ENCODE results near the gene RIN3. TPM values are rescaled to one million over a fixed set of nuclear protein-coding genes. Genes with fewer than 3 reads are reported as not detected.
"Not testable (repeated sequence)": the region's sequence is repeated elsewhere in the genome, so short reads cannot be mapped to it uniquely, and the experiment has no call there.

The RIN3 gene
- total RNA-seq, 4 donors from 2014 or later: 13.5 to 22.2 (median 16.2) TPM

- no peak for TF ChIP-seq CTCF (IDR thresholded peaks at IDR 0.05)
- no peak for TF ChIP-seq POLR2AphosphoS5 (IDR thresholded peaks at IDR 0.05)
- TF ChIP-seq EP300 (IDR thresholded peaks at IDR 0.05): no peak
- no peak for TF ChIP-seq POLR2A (IDR thresholded peaks at IDR 0.05)
- ATAC-seq: no peak
- Histone ChIP-seq H3K4me1 (peaks cover 0 to 22% (median 3%) of the 10 kb centered on the region in 3 donors), H3K9me3 (no peaks in the 10 kb centered on the region), H3K27ac (no peak overlapping the region), H3K4me3 (no peak overlapping the region), H3K36me3 (no peaks in the 10 kb centered on the region), H3K27me3 (no peaks in the 10 kb centered on the region)
- WGBS, 2 donors (ENCODE audit: low coverage in 1 of 2): 78% methylated on average over 3 to 4 of the region's 4 CpGs
Measured at GRCh38 chr14:92529903-92530302, 16.3 kb downstream of the RIN3 start.

- no peak for ATAC-seq
- Histone ChIP-seq H3K36me3 (no peaks in the 10 kb centered on the region), H3K27me3 (no peaks in the 10 kb centered on the region), H3K4me3 (no peak overlapping the region), H3K27ac (peak overlapping the region in 1 of 4 donors; percentile 26), H3K9me3 (no peaks in the 10 kb centered on the region), H3K4me1 (peaks cover 0 to 17% (median 3%) of the 10 kb centered on the region in 3 donors)
- 91 to 96% methylated on average over 4 to 8 of the region's 16 CpGs for WGBS, 2 donors (ENCODE audit: low coverage in 1 of 2)
- TF ChIP-seq POLR2AphosphoS5 (IDR thresholded peaks at IDR 0.05): no peak
Measured at GRCh38 chr14:92531106-92531873, 17.7 kb downstream of the RIN3 start.

- no peaks in the 10 kb centered on the region for H3K27me3 ChIP-seq
- peaks cover 0 to 22% (median 3%) of the 10 kb centered on the region in 3 donors for H3K4me1 ChIP-seq
- no peaks in the 10 kb centered on the region for H3K9me3 ChIP-seq
- no peak for TF ChIP-seq POLR2A (IDR thresholded peaks at IDR 0.05)
- TF ChIP-seq POLR2AphosphoS5 (IDR thresholded peaks at IDR 0.05): no peak
- TF ChIP-seq EP300 (IDR thresholded peaks at IDR 0.05): no peak
- no peak for TF ChIP-seq CTCF (IDR thresholded peaks at IDR 0.05)
- H3K27ac ChIP-seq: no peak overlapping the region
- no peak overlapping the region for H3K4me3 ChIP-seq
- no peak for ATAC-seq
- no peaks in the 10 kb centered on the region for H3K36me3 ChIP-seq
- WGBS, 2 donors (ENCODE audit: low coverage in 1 of 2): 70 to 72% methylated on average over 3 to 5 of the region's 10 CpGs
Measured at GRCh38 chr14:92532490-92533163, 19.0 kb downstream of the RIN3 start.

- no peak for ATAC-seq
- H3K27ac ChIP-seq: no peak overlapping the region
- WGBS, 2 donors (ENCODE audit: low coverage in 1 of 2): 66 to 84% methylated on average over 9 to 15 of the region's 17 CpGs
- no peaks in the 10 kb centered on the region for H3K27me3 ChIP-seq
- peaks cover 0 to 37% (median 12%) of the 10 kb centered on the region in 3 donors for H3K4me1 ChIP-seq
- TF ChIP-seq EP300 (IDR thresholded peaks at IDR 0.05) (no peak), POLR2AphosphoS5 (IDR thresholded peaks at IDR 0.05) (no peak), CTCF (IDR thresholded peaks at IDR 0.05) (no peak), POLR2A (IDR thresholded peaks at IDR 0.05) (no peak)
- H3K36me3 ChIP-seq: no peaks in the 10 kb centered on the region
- H3K9me3 ChIP-seq: no peaks in the 10 kb centered on the region
- no peak overlapping the region for H3K4me3 ChIP-seq
Measured at GRCh38 chr14:92534932-92535643, 21.5 kb downstream of the RIN3 start.

GRCh38 chr14:92536231-92536630 is 22.6 kb downstream of the RIN3 start:
- ATAC-seq, H3K4me3 ChIP-seq, H3K27ac ChIP-seq, H3K27me3 ChIP-seq, H3K36me3 ChIP-seq, H3K9me3 ChIP-seq: not testable (repeated sequence)
- WGBS, 2 donors (ENCODE audit: low coverage in 1 of 2): 33 to 65% methylated on average over 2 to 7 of the region's 8 CpGs
- H3K4me1 ChIP-seq: peaks cover 0 to 48% (median 14%) of the 10 kb centered on the region in 3 donors

All from gastroesophageal sphincter (tissue), 4 donors.